ENCODE results near the gene PHF23.

DNA sequence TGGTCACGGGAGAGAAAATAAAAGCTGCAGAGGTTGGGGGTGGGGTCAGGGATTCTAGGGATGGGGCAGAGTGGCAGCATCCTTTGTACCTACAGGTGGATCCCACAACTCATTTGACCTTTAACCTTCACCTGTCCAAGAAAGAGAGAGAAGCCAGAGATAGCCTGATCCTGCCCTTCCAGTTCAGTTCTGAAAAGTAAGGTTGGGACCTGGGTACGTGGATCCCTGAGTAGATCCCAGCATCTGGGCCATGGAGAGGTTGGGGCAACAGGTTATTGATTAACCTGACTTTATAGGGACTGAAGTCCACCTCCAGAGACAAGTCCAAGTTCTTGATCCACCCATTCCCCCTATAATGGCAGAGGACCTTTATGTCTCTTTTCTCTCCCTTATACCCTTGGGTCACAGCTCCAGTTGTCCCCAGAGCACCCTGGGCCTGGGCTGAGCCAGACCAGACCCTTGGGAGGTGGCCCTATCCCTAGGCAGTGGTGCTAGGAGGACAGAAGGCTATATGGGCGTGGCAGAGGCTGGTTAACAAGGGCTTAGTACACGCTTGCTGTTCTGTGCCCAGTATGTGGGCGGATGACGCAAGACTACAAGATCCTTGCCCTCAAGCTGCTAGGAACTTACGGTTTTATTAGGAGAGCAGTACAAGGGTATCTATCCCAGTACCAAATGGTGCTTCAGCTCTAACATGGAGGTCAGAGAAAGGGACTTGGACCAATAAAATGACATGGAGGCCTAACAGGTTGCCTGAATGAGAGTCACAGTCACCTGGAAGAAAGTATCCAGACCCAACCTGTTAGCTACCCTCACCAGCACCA is 19.7 kb upstream of the PHF23 start:
- TF ChIP-seq, protein P1, sequence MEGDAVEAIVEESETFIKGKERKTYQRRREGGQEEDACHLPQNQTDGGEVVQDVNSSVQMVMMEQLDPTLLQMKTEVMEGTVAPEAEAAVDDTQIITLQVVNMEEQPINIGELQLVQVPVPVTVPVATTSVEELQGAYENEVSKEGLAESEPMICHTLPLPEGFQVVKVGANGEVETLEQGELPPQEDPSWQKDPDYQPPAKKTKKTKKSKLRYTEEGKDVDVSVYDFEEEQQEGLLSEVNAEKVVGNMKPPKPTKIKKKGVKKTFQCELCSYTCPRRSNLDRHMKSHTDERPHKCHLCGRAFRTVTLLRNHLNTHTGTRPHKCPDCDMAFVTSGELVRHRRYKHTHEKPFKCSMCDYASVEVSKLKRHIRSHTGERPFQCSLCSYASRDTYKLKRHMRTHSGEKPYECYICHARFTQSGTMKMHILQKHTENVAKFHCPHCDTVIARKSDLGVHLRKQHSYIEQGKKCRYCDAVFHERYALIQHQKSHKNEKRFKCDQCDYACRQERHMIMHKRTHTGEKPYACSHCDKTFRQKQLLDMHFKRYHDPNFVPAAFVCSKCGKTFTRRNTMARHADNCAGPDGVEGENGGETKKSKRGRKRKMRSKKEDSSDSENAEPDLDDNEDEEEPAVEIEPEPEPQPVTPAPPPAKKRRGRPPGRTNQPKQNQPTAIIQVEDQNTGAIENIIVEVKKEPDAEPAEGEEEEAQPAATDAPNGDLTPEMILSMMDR (IDR thresholded peaks at IDR 0.05; ENCODE audit: low read depth, low read length): no peak
- no peak for TF ChIP-seq POLR2A (IDR thresholded peaks at IDR 0.05; ENCODE audit: extremely low read depth, insufficient read length)
- TF ChIP-seq MYC (IDR thresholded peaks at IDR 0.05; ENCODE audit: low read depth, low read length): 0 out of 2 replicates have a peak, but pooled peaks have one; percentile 20
- TF ChIP-seq, protein P2, sequence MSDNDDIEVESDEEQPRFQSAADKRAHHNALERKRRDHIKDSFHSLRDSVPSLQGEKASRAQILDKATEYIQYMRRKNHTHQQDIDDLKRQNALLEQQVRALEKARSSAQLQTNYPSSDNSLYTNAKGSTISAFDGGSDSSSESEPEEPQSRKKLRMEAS (IDR thresholded peaks at IDR 0.05; ENCODE audit: low read depth, low read length): no peak

Data from NB4 (cell line).